ENCODE data around the gene SND1. TPM values are rescaled to one million over a fixed set of nuclear protein-coding genes. Genes with fewer than 3 reads are reported as not detected.

The SND1 gene
- total and polyA plus RNA-seq, 9 donors: 88.3 to 125 (median 97.7) TPM

GRCh38 chr7:128005117-128005516, 353.1 kb downstream of the SND1 start:
- no peak overlapping the region for H3K4me3 ChIP-seq (ENCODE audit: low read length)
- 81% methylated on average over 3 of the region's 7 CpGs for WGBS (ENCODE audit: insufficient coverage)
- H3K27ac ChIP-seq (ENCODE audit: low read length): no peak overlapping the region
- H3K27me3 ChIP-seq (ENCODE audit: control insufficient read depth, insufficient read depth, low read length): no peaks in the 10 kb centered on the region
- no peaks in the 10 kb centered on the region for H3K36me3 ChIP-seq (ENCODE audit: control insufficient read depth, insufficient read depth, low read length)
- H3K4me1 ChIP-seq (ENCODE audit: control insufficient read depth, insufficient read depth, low read length): peaks cover 15% of the 10 kb centered on the region
- no peaks in the 10 kb centered on the region for H3K9me3 ChIP-seq (replicated peaks; ENCODE audit: control insufficient read depth, low read depth, low read length)
- DNase-seq: no peak

GRCh38 chr7:128005759-128006159, 353.8 kb downstream of the SND1 start:
- DNase-seq: no peak
- Histone ChIP-seq H3K36me3 (ENCODE audit: control insufficient read depth, insufficient read depth, low read length) (no peaks in the 10 kb centered on the region), H3K27me3 (ENCODE audit: control insufficient read depth, insufficient read depth, low read length) (no peaks in the 10 kb centered on the region), H3K9me3 (replicated peaks; ENCODE audit: control insufficient read depth, low read depth, low read length) (no peaks in the 10 kb centered on the region), H3K4me1 (ENCODE audit: control insufficient read depth, insufficient read depth, low read length) (peaks cover 12% of the 10 kb centered on the region), H3K27ac (ENCODE audit: low read length) (no peak overlapping the region), H3K4me3 (ENCODE audit: low read length) (no peak overlapping the region)
- WGBS (ENCODE audit: insufficient coverage): 100% methylated on average over 1 of the region's 3 CpGs

- WGBS (ENCODE audit: insufficient coverage): 91% methylated on average over 7 of the region's 8 CpGs
- no peak for DNase-seq
- H3K9me3 ChIP-seq (replicated peaks; ENCODE audit: control insufficient read depth, low read depth, low read length): no peaks in the 10 kb centered on the region
- no peaks in the 10 kb centered on the region for H3K27me3 ChIP-seq (ENCODE audit: control insufficient read depth, insufficient read depth, low read length)
- no peak overlapping the region for H3K4me3 ChIP-seq (ENCODE audit: low read length)
- H3K27ac ChIP-seq (ENCODE audit: low read length): no peak overlapping the region
- H3K36me3 ChIP-seq (ENCODE audit: control insufficient read depth, insufficient read depth, low read length): no peaks in the 10 kb centered on the region
- peaks cover 15% of the 10 kb centered on the region for H3K4me1 ChIP-seq (ENCODE audit: control insufficient read depth, insufficient read depth, low read length)
Observed at GRCh38 chr7:128006550-128007302, 354.7 kb downstream of the SND1 start.

GRCh38 chr7:128007303-128007680, 355.3 kb downstream of the SND1 start:
- Histone ChIP-seq H3K27me3 (ENCODE audit: control insufficient read depth, insufficient read depth, low read length) (no peaks in the 10 kb centered on the region), H3K9me3 (replicated peaks; ENCODE audit: control insufficient read depth, low read depth, low read length) (no peaks in the 10 kb centered on the region), H3K36me3 (ENCODE audit: control insufficient read depth, insufficient read depth, low read length) (peaks cover under 1% of the 10 kb centered on the region), H3K27ac (ENCODE audit: low read length) (no peak overlapping the region), H3K4me1 (ENCODE audit: control insufficient read depth, insufficient read depth, low read length) (peaks cover 15% of the 10 kb centered on the region), H3K4me3 (ENCODE audit: low read length) (no peak overlapping the region)
- DNase-seq: no peak
- WGBS (ENCODE audit: insufficient coverage): 75% methylated on average over 2 of the region's 3 CpGs

GRCh38 chr7:128008141-128008540, 356.1 kb downstream of the SND1 start:
- H3K27ac ChIP-seq (ENCODE audit: low read length): no peak overlapping the region
- H3K4me1 ChIP-seq (ENCODE audit: control insufficient read depth, insufficient read depth, low read length): peaks cover 15% of the 10 kb centered on the region
- DNase-seq: no peak
- peaks cover 2% of the 10 kb centered on the region for H3K36me3 ChIP-seq (ENCODE audit: control insufficient read depth, insufficient read depth, low read length)
- 100% methylated on average over 3 of the region's 5 CpGs for WGBS (ENCODE audit: insufficient coverage)
- no peaks in the 10 kb centered on the region for H3K27me3 ChIP-seq (ENCODE audit: control insufficient read depth, insufficient read depth, low read length)
- no peak overlapping the region for H3K4me3 ChIP-seq (ENCODE audit: low read length)
- H3K9me3 ChIP-seq (replicated peaks; ENCODE audit: control insufficient read depth, low read depth, low read length): no peaks in the 10 kb centered on the region

- no peaks in the 10 kb centered on the region for H3K27me3 ChIP-seq (ENCODE audit: control insufficient read depth, insufficient read depth, low read length)
- peaks cover 2% of the 10 kb centered on the region for H3K36me3 ChIP-seq (ENCODE audit: control insufficient read depth, insufficient read depth, low read length)
- no peak overlapping the region for H3K4me3 ChIP-seq (ENCODE audit: low read length)
- WGBS (ENCODE audit: insufficient coverage): no CpG with 5 or more reads among the region's 2 CpGs
- no peaks in the 10 kb centered on the region for H3K9me3 ChIP-seq (replicated peaks; ENCODE audit: control insufficient read depth, low read depth, low read length)
- peaks cover 10% of the 10 kb centered on the region for H3K4me1 ChIP-seq (ENCODE audit: control insufficient read depth, insufficient read depth, low read length)
- DNase-seq: no peak
- no peak overlapping the region for H3K27ac ChIP-seq (ENCODE audit: low read length)
Observed at GRCh38 chr7:128008744-128009143, 356.8 kb downstream of the SND1 start.

GRCh38 chr7:128010391-128011127, 358.6 kb downstream of the SND1 start:
- Histone ChIP-seq H3K27me3 (ENCODE audit: control insufficient read depth, insufficient read depth, low read length) (no peaks in the 10 kb centered on the region), H3K27ac (ENCODE audit: low read length) (no peak overlapping the region), H3K9me3 (replicated peaks; ENCODE audit: control insufficient read depth, low read depth, low read length) (no peaks in the 10 kb centered on the region), H3K4me1 (ENCODE audit: control insufficient read depth, insufficient read depth, low read length) (peaks cover 5% of the 10 kb centered on the region), H3K4me3 (ENCODE audit: low read length) (no peak overlapping the region), H3K36me3 (ENCODE audit: control insufficient read depth, insufficient read depth, low read length) (peaks cover 2% of the 10 kb centered on the region)
- DNase-seq: no peak
- 70% methylated on average over 2 of the region's 7 CpGs for WGBS (ENCODE audit: insufficient coverage)

GRCh38 chr7:128011131-128011661, 359.2 kb downstream of the SND1 start:
- H3K27ac ChIP-seq (ENCODE audit: low read length): no peak overlapping the region
- WGBS (ENCODE audit: insufficient coverage): no CpG with 5 or more reads among the region's 2 CpGs
- H3K4me1 ChIP-seq (ENCODE audit: control insufficient read depth, insufficient read depth, low read length): peaks cover 5% of the 10 kb centered on the region
- peaks cover 2% of the 10 kb centered on the region for H3K36me3 ChIP-seq (ENCODE audit: control insufficient read depth, insufficient read depth, low read length)
- H3K9me3 ChIP-seq (replicated peaks; ENCODE audit: control insufficient read depth, low read depth, low read length): no peaks in the 10 kb centered on the region
- no peaks in the 10 kb centered on the region for H3K27me3 ChIP-seq (ENCODE audit: control insufficient read depth, insufficient read depth, low read length)
- no peak overlapping the region for H3K4me3 ChIP-seq (ENCODE audit: low read length)
- DNase-seq: no peak

- Histone ChIP-seq H3K27ac (ENCODE audit: low read length) (no peak overlapping the region), H3K36me3 (ENCODE audit: control insufficient read depth, insufficient read depth, low read length) (peaks cover 2% of the 10 kb centered on the region), H3K27me3 (ENCODE audit: control insufficient read depth, insufficient read depth, low read length) (no peaks in the 10 kb centered on the region), H3K4me1 (ENCODE audit: control insufficient read depth, insufficient read depth, low read length) (peaks cover 15% of the 10 kb centered on the region), H3K9me3 (replicated peaks; ENCODE audit: control insufficient read depth, low read depth, low read length) (no peaks in the 10 kb centered on the region), H3K4me3 (ENCODE audit: low read length) (no peak overlapping the region)
- DNase-seq: no peak
- WGBS (ENCODE audit: insufficient coverage): 90% methylated on average over 4 of the region's 4 CpGs
Observed at GRCh38 chr7:128014811-128015210, 362.8 kb downstream of the SND1 start.

- Histone ChIP-seq H3K27me3 (ENCODE audit: control insufficient read depth, insufficient read depth, low read length) (no peaks in the 10 kb centered on the region), H3K4me1 (ENCODE audit: control insufficient read depth, insufficient read depth, low read length) (peaks cover 11% of the 10 kb centered on the region), H3K27ac (ENCODE audit: low read length) (no peak overlapping the region), H3K9me3 (replicated peaks; ENCODE audit: control insufficient read depth, low read depth, low read length) (no peaks in the 10 kb centered on the region), H3K36me3 (ENCODE audit: control insufficient read depth, insufficient read depth, low read length) (peaks cover 11% of the 10 kb centered on the region), H3K4me3 (ENCODE audit: low read length) (no peak overlapping the region)
- 79% methylated on average over 3 of the region's 6 CpGs for WGBS (ENCODE audit: insufficient coverage)
- DNase-seq: no peak
Observed at GRCh38 chr7:128017460-128017859, 365.5 kb downstream of the SND1 start.

Measured in muscle of leg (tissue), 11 donors.